RWPE2 (cell line): Measurements from ENCODE around the gene PCSK9.

ENCODE experiments used
- ATAC-seq: fragments of 200-7000 bp; cut with Tn5 transposase; 3 replicates; pipeline ENCODE4 v1.9.1; 2021; ENCODE audit warnings: low read depth
- DNase-seq: peaks from one replicate; pipeline ENCODE4 v3.0.0-alpha.2; 2020; ENCODE audit warnings: low spot score
- H3K27ac ChIP-seq: fragments of 450-650 bp; 2 replicates; pipeline ENCODE4 v1.5.1; 2017; ENCODE audit warnings: mild to moderate bottlenecking; ENCODE audit not compliant: poor library complexity, severe bottlenecking
- H3K27me3 ChIP-seq: fragments of 250-450 bp; sonication (Bioruptor Pico); 2 replicates; pipeline ENCODE4 v1.5.1; 2021; ENCODE audit warnings: mild to moderate bottlenecking, moderate library complexity; ENCODE audit not compliant: insufficient read depth, poor library complexity, severe bottlenecking
- H3K36me3 ChIP-seq: fragments of 250-450 bp; sonication (Bioruptor Pico); 2 replicates; pipeline ENCODE4 v1.5.1; 2020; ENCODE audit warnings: low read depth, mild to moderate bottlenecking, moderate library complexity
- H3K4me1 ChIP-seq: fragments of 250-450 bp; sonication (Bioruptor Pico); 2 replicates; pipeline ENCODE4 v1.5.1; 2021; ENCODE audit warnings: mild to moderate bottlenecking, moderate library complexity; ENCODE audit not compliant: insufficient read depth, poor library complexity, severe bottlenecking
- H3K4me3 ChIP-seq: fragments of 250-450 bp; sonication (Bioruptor Pico); 2 replicates; pipeline ENCODE4 v1.5.1; 2021; ENCODE audit warnings: mild to moderate bottlenecking, moderate library complexity; ENCODE audit not compliant: severe bottlenecking
- H3K9me3 ChIP-seq: fragments of 250-450 bp; sonication (Bioruptor Pico); 2 replicates; pipeline ENCODE4 v1.5.1; 2021; ENCODE audit warnings: mild to moderate bottlenecking, moderate library complexity; ENCODE audit not compliant: severe bottlenecking
- TF ChIP-seq, protein P1 (sequence below): fragments of 450-650 bp; IDR thresholded peaks from one replicate; pipeline ENCODE4 v1.5.1; 2017; ENCODE audit warnings: mild to moderate bottlenecking, moderate library complexity; ENCODE audit not compliant: poor library complexity, severe bottlenecking

The PCSK9 gene

DNA sequence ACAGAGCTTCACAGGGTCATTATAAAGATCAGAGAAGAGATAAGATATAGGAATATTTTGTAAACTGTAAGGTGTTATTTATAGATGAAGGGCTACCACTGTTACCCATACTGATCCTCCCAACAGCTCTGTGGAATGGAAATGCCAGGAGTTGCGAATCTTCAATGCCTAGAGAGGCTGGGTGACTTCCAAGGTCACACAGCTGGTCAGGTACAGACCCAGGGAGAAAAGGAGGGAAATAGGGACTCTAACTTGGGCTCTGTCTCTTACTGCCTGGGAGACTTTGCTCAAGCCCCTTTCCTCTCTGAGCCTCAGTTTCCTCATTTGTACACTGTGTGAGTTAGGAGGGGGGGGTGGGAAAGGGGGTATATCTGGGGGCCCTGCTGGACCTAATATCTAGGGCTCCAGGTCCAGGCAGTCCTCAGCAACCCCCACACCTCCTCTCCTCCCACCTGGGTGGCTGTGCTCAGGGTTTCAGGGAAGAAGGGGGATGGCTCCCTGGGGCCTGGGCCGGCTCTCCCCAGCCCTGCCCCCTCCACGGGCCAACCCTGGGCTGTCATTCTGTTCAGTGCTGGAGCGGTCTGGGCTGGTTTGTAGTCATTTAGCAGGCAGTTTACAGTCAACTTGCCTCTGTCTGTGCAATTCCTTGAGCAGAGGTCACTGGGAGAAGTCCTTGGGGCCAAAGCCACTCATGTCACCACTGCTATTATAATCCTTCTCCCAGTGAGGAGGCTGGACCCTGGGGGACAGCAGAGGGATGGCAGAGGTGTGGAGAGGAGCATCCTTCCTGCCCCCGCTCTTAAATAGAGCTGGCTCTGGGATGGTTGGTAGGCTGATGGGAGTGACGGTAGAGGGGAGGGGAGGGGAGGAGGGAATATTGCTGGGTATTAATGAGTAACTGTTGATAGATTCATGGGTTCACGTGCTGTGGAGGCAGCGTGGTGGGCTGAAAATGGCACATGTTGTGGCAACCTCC lies 39.0 kb upstream of the PCSK9 start:
- DNase-seq = no peak
- Histone ChIP-seq H3K9me3 (no peaks in the 10 kb centered on the region), H3K36me3 (no peaks in the 10 kb centered on the region), H3K4me3 (no peak overlapping the region), H3K4me1 (no peaks in the 10 kb centered on the region), H3K27me3 (no peaks in the 10 kb centered on the region), H3K27ac (no peak overlapping the region)
- TF ChIP-seq, protein P1, sequence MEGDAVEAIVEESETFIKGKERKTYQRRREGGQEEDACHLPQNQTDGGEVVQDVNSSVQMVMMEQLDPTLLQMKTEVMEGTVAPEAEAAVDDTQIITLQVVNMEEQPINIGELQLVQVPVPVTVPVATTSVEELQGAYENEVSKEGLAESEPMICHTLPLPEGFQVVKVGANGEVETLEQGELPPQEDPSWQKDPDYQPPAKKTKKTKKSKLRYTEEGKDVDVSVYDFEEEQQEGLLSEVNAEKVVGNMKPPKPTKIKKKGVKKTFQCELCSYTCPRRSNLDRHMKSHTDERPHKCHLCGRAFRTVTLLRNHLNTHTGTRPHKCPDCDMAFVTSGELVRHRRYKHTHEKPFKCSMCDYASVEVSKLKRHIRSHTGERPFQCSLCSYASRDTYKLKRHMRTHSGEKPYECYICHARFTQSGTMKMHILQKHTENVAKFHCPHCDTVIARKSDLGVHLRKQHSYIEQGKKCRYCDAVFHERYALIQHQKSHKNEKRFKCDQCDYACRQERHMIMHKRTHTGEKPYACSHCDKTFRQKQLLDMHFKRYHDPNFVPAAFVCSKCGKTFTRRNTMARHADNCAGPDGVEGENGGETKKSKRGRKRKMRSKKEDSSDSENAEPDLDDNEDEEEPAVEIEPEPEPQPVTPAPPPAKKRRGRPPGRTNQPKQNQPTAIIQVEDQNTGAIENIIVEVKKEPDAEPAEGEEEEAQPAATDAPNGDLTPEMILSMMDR = no peak
- ATAC-seq = no peak

DNA sequence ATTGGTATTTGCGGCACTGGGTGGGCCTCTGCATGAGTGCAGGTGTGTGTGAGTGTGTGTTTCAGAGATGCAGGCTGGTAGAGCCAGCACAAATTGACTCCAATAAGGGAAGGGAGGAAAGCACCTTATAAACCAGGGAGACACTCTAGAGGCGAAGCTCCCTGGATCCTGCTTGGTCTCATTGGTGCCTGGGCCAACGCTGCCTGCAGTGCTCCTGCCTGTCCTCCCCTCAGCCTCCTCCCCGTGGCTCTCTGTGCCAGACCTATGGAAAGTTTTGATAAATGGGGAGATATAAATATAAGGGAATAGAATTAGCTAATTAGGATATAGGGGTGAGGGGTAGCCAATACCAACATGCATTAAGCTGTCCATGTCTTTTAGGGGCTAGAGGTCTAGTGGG lies 38.0 kb upstream of the PCSK9 start:
- H3K36me3 ChIP-seq = no peaks in the 10 kb centered on the region

DNA sequence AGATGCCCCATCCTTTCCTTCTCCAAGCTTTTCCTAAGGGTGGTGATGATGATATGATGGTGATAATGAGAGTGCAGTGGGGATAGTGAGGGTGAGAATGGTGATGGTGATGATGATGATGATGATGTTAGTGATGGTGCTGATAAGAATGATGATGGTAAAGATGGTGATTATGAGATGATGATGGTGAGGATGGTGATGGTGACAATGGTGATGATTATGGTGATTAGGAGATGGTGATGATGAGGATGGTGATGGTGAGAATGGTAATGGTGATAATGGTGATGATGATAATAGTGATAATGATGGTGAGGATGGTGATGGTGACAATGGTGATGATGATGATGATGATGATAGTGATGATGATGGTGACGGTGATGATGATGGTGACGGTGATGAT lies 36.7 kb upstream of the PCSK9 start:
- Histone ChIP-seq H3K9me3 (no peaks in the 10 kb centered on the region), H3K27me3 (no peaks in the 10 kb centered on the region), H3K27ac (no peak overlapping the region), H3K36me3 (no peaks in the 10 kb centered on the region), H3K4me3 (no peak overlapping the region), H3K4me1 (peaks cover 4% of the 10 kb centered on the region)
- TF ChIP-seq, protein P1 = no peak
- ATAC-seq (no peak), DNase-seq (no peak)

More for the DNA sequence above, 38.0 kb upstream of the PCSK9 start:
- DNase-seq = no peak
- no peak for ATAC-seq
- Histone ChIP-seq H3K9me3 (no peaks in the 10 kb centered on the region), H3K27me3 (no peaks in the 10 kb centered on the region), H3K4me1 (no peaks in the 10 kb centered on the region), H3K4me3 (no peak overlapping the region), H3K27ac (no peak overlapping the region)
- TF ChIP-seq, protein P1 = no peak

DNA sequence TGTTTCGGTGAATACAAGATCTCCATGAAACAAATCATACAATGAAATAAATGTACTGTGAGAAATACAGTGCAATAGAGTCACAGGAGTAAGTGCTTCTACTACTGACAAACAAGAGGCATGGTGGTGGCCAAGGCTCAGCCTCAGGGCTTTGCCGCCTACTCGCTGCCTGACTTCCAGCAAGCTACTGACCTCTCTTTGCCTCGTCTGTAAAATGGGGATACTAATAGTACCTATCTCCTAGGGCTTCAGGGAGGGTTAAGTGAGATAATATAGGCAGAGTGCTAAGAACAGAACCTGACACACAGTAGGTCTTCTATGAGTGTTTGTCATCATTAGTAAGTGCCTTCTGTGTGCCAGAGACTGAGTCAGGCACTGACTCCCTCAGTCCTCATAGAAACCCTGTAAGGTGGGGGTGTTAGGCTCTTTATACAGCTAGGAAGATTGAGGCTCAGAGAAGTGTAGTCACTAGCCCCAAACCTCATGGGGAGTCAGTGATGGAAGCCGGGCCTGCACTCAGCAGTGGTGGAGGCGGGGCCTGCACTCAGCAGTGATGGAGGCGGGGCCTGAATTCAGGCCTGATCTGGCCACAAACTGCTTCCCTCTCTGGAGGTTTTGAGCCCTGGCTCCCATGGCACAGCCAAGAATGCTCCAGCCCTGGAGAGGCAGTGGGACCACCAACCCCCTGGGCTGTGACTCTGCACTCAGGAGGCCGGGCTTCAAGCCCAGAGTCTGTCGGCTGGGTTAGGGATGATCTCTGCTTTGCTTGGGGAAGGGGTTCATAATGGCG lies 33.8 kb upstream of the PCSK9 start:
- H3K27ac ChIP-seq = no peak overlapping the region
- H3K9me3 ChIP-seq = no peaks in the 10 kb centered on the region
- ATAC-seq (no peak), DNase-seq (no peak)
- no peak overlapping the region for H3K4me3 ChIP-seq
- no peaks in the 10 kb centered on the region for H3K27me3 ChIP-seq
- no peaks in the 10 kb centered on the region for H3K36me3 ChIP-seq
- TF ChIP-seq, protein P1 = no peak
- peaks cover 10% of the 10 kb centered on the region for H3K4me1 ChIP-seq
